Activated T-cell treated with anti-CD3 and anti-CD28 coated beads, Interleukin-2, amount 50 U/mL, for 72 hours (primary cell): ENCODE measurements around the gene CIITA. TPM values are rescaled to one million over a fixed set of nuclear protein-coding genes. Genes with fewer than 3 reads are reported as not detected.
A peak's percentile ranks its signal among the peaks of the same experiment; 100 is the strongest.
"Not testable (repeated sequence)": the region's sequence is repeated elsewhere in the genome, so short reads cannot be mapped to it uniquely, and the experiment has no call there.

Experiments used
- ATAC-seq, 2 donors: fragments of 150-1000 bp; cut with Tn5 transposase; replicated peaks in 1 of 2; 2 replicates each; pipeline ENCODE4 v1.10.0; 2021; ENCODE audit warnings: moderate library complexity in 2 of 2, mild to moderate bottlenecking in 1 of 2
- DNase-seq, 2 donors: peaks; one replicate each; pipeline ENCODE4 v3.0.0; 2021 to 2022; ENCODE audit warnings: mixed read lengths in 1 of 2
- H3K27ac Mint-ChIP-seq: one replicate; pipeline ENCODE4 v1.8.0; 2022; ENCODE audit warnings: mild to moderate bottlenecking, moderate library complexity, mixed read lengths
- H3K27me3 Mint-ChIP-seq: one replicate; pipeline ENCODE4 v1.8.0; 2022; ENCODE audit warnings: low read depth, mixed read lengths
- H3K36me3 Mint-ChIP-seq, 2 donors: one replicate each; pipeline ENCODE4 v1.8.0; 2022; ENCODE audit warnings: mixed read lengths in 2 of 2, mild to moderate bottlenecking in 1 of 2; ENCODE audit not compliant: insufficient read depth in 2 of 2
- H3K4me1 Mint-ChIP-seq: one replicate; pipeline ENCODE4 v1.8.0; 2022; ENCODE audit warnings: low read depth, mixed read lengths
- H3K4me3 Mint-ChIP-seq, 2 donors: one replicate each; pipeline ENCODE4 v1.8.0; 2022; ENCODE audit warnings: mild to moderate bottlenecking in 2 of 2, mixed read lengths in 2 of 2, moderate library complexity in 2 of 2
- H3K9me3 Mint-ChIP-seq, 2 donors: one replicate each; pipeline ENCODE4 v1.8.0; 2022; ENCODE audit warnings: mixed read lengths in 2 of 2
- total RNA-seq, 2 donors: library from RNA; stranded (reverse); gene quantifications; one replicate each; pipeline ENCODE4 v1.2.3, GENCODE V29; 2022

The CIITA gene, protein sequence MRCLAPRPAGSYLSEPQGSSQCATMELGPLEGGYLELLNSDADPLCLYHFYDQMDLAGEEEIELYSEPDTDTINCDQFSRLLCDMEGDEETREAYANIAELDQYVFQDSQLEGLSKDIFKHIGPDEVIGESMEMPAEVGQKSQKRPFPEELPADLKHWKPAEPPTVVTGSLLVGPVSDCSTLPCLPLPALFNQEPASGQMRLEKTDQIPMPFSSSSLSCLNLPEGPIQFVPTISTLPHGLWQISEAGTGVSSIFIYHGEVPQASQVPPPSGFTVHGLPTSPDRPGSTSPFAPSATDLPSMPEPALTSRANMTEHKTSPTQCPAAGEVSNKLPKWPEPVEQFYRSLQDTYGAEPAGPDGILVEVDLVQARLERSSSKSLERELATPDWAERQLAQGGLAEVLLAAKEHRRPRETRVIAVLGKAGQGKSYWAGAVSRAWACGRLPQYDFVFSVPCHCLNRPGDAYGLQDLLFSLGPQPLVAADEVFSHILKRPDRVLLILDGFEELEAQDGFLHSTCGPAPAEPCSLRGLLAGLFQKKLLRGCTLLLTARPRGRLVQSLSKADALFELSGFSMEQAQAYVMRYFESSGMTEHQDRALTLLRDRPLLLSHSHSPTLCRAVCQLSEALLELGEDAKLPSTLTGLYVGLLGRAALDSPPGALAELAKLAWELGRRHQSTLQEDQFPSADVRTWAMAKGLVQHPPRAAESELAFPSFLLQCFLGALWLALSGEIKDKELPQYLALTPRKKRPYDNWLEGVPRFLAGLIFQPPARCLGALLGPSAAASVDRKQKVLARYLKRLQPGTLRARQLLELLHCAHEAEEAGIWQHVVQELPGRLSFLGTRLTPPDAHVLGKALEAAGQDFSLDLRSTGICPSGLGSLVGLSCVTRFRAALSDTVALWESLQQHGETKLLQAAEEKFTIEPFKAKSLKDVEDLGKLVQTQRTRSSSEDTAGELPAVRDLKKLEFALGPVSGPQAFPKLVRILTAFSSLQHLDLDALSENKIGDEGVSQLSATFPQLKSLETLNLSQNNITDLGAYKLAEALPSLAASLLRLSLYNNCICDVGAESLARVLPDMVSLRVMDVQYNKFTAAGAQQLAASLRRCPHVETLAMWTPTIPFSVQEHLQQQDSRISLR
- 1 to 10 TPM; 3.1 to 7.2 TPM for total RNA-seq

DNA sequence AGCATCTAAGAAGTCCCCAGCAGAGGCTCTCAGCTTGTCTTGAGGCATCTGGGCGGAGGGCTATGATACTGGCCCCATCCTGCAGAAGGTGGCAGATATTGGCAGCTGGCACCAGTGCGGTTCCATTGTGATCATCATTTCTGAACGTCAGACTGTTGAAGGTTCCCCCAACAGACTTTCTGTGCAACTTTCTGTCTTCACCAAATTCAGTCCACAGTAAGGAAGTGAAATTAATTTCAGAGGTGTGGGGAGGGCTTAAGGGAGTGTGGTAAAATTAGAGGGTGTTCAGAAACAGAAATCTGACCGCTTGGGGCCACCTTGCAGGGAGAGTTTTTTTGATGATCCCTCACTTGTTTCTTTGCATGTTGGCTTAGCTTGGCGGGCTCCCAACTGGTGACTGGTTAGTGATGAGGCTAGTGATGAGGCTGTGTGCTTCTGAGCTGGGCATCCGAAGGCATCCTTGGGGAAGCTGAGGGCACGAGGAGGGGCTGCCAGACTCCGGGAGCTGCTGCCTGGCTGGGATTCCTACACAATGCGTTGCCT, at the start of gene CIITA:
Gene CIITA, plus strand, starts transcription at position 404 of the 543 bp plus-strand sequence. Its CDS starts 129 bp downstream, at position 533.
- ATAC-seq (peak; percentile 75 to 79), DNase-seq (peak; percentile 81 to 86)
- Mint-ChIP-seq H3K4me1 (peaks cover 83% of the 10 kb centered on the region), H3K4me3 (peak within 1 kb of the TSS; percentile 86 to 93), H3K9me3 (no peaks in the 10 kb centered on the region), H3K27ac (peak within 1 kb of the TSS; percentile 39), H3K27me3 (peaks cover 91% of the 10 kb centered on the region), H3K36me3 (peaks cover 2% of the 10 kb centered on the region in 2 donors)

DNA sequence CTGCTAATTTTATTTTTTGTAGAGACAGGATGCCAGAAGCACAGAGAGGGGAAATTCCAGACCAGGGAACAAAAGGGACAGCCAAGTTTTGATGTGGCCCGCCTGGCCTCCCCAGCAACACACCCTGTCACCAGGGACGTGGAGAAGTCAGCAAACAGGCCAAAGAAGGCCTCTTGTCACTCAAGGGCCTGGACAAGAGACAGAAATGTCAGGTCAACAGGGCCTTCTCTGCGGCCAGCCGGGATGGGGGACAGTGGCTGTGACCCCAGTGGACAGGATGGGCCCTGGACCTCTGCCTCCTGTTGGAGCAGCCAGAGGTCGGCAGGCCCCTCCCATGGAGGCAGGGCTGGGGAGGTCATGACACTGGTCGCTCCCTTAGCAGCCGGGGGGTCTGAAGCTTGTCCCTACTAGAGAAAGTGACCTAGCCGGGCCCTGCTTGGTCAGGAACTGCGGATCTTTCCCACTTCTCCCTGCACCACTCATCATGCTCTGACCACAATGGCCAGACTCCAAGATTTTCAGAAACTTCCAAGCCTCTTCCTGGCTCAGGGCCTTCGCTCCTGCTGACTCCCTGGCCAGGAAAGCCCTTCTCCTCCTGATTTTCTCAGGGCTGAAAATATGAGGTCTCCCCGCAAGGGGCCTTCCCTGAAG, 49.2 kb upstream of the CIITA start:
- no peak overlapping the region for H3K27ac Mint-ChIP-seq
- ATAC-seq, result no peak
- no peaks in the 10 kb centered on the region for H3K36me3 Mint-ChIP-seq
- no peak overlapping the region for H3K4me3 Mint-ChIP-seq
- H3K4me1 Mint-ChIP-seq, result no peaks in the 10 kb centered on the region
- no peak for DNase-seq
- no peaks in the 10 kb centered on the region for H3K9me3 Mint-ChIP-seq
- peaks cover 16% of the 10 kb centered on the region for H3K27me3 Mint-ChIP-seq

DNA sequence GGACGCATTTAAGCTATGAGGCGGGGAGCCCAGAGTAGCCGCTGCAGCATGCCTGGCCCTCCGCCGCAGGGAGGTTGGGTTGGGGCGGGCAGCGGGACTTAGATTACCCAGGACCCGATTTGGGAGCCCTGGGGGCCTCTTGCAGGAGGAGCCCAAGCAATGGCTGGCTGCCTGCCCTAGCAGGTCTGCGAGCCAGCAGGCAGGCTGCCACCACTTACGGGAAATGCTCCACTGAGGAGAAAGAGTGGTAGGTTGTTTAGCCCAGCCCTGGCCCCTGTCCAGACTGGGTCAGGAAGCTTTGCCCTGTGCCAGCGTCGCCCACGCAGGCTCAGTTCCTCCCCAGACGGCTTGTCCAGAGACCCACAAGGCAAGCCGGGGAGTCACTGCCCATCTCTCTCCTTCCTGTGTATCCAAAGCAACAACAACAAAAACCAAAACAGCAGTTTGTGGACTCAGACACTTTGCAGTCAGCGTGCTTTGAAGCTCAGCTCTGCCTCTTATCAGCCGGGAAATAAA, 48.1 kb upstream of the CIITA start:
- H3K27ac Mint-ChIP-seq, result no peak overlapping the region
- no peaks in the 10 kb centered on the region for H3K9me3 Mint-ChIP-seq
- ATAC-seq, result no peak
- no peak overlapping the region for H3K4me3 Mint-ChIP-seq
- peaks cover 16% of the 10 kb centered on the region for H3K27me3 Mint-ChIP-seq
- DNase-seq, result no peak
- H3K4me1 Mint-ChIP-seq, result no peaks in the 10 kb centered on the region
- no peaks in the 10 kb centered on the region for H3K36me3 Mint-ChIP-seq

DNA sequence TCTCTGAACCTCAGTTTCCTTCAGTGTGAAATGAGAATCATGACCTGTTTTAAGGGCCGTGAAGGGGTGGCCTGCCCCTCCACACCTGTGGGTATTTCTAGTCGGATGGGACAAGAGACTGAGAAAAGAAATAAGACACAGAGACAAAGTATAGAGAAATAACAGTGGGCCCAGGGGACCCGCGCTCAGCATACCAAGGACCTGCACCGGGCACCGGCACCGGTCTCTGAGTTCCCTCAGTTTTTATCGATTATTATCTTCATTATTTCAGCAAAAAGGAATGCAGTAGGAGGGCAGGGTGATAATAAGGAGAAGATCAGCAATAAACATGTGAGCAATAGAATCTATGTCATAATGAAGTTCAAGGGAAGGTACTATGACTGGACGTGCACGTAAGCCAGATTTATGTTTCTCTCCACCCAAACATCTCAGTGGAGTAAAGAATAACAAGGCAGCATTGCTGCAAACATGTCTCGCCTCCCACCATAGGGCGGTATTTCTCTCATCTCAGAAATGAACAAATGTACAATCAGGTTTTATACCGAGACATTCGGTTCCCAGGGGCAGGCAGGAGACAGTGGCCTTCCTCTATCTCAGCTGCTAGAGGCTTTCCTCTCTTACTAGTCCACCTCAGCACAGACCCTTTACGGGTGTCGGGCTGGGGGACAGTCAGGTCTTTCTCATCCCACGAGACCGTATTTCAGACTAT, 47.5 kb upstream of the CIITA start:
- not testable (repeated sequence) for H3K9me3 Mint-ChIP-seq, H3K36me3 Mint-ChIP-seq, H3K4me3 Mint-ChIP-seq, H3K27ac Mint-ChIP-seq, ATAC-seq, H3K4me1 Mint-ChIP-seq, DNase-seq
- peaks cover 21% of the 10 kb centered on the region for H3K27me3 Mint-ChIP-seq

DNA sequence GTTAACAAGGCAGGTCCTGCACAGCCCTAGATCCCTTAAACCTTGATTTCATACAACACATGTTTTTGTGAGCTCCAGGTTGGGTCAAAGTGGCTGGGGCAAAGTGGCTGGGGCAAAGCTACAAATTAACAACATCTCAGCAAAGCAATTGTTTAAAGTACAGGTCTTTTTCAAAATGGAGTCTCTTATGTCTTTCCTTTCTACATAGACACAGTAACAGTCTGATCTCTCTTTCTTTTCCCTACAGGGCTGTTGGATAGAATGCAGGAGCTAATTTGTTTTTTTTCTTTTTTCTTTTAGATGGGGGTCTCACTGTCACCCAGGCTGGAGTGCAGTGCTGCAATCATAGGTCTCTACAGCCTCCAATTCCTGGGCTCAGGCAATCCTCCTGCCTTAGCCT, 46.8 kb upstream of the CIITA start:
- peaks cover 25% of the 10 kb centered on the region for H3K27me3 Mint-ChIP-seq

DNA sequence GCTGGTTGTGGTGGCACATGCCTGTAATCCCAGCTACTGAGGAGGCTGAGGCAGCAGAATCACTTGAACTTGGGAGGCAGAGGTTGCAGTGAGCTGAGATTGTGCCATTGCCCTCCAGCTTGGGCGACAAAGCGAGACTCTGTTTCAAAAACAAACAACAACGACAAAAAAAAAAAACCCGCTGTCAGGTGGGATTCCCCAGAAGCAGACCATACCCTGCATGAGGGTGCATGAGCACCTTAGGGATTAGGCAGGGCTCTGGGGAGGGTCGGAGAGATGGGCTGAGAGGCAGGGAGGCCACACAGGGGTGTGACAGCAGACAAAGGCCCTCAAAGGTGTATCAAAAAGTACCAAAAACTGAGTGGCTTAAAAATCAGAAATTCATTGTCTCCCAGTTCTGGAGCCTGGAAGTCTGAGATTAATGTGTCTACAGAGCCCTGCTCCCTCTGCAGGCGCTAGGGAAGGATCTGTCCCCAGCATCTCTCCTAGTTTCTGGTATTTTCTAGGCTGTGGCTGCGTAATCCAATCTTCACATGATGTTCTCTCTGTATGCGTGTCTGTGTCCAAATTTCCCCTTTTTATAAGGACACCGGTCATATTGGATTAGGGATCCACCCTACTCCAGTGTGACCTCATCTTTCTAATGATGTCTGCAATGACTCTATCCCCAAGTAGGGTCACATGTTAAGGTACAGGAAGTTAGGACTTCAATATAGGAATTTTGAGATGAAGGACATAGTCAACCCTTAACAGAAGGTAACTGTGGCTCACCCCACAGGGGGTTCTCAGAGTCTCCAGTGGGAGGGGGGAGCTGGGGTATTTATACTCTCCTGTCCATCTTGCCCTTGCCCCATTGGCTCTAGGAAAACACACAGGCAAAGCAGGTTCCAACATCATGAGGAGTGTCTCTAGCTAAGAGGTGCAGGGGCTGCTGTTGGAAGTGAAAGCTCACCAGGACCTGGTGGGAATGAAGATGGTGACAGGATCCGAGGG, 44.8 kb upstream of the CIITA start:
- Mint-ChIP-seq H3K27ac (no peak overlapping the region), H3K4me3 (no peak overlapping the region), H3K4me1 (peaks cover 16% of the 10 kb centered on the region), H3K27me3 (peaks cover 28% of the 10 kb centered on the region), H3K36me3 (no peaks in the 10 kb centered on the region), H3K9me3 (no peaks in the 10 kb centered on the region)
- no peak for DNase-seq
- ATAC-seq, result no peak

More for the DNA sequence above, 46.8 kb upstream of the CIITA start:
- H3K36me3 Mint-ChIP-seq, H3K27ac Mint-ChIP-seq, H3K4me1 Mint-ChIP-seq, DNase-seq, ATAC-seq, H3K4me3 Mint-ChIP-seq, H3K9me3 Mint-ChIP-seq: not testable (repeated sequence)

DNA sequence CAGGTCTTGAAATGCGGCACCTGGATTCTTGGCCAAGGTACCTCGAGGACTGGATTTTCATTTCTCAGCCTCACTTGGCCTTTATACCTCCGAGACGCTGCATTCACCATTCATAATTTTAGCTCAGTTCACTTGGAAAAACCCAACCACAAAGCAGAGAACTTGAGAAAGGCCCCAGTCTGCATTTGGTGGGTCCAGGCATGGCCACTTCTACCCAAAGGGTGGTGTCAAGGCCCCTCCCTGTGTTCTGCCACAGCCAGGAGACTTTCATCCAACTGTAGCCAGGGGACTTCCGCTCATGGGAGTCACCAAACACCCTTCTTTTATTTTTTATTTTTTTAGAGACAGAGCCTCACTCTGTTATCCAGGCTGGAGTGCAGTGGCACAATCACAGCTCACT, 43.7 kb upstream of the CIITA start:
- no peaks in the 10 kb centered on the region for H3K9me3 Mint-ChIP-seq
- H3K27ac Mint-ChIP-seq, result no peak overlapping the region
- H3K36me3 Mint-ChIP-seq, result no peaks in the 10 kb centered on the region
- H3K4me1 Mint-ChIP-seq, result peaks cover 16% of the 10 kb centered on the region
- no peak overlapping the region for H3K4me3 Mint-ChIP-seq
- peaks cover 37% of the 10 kb centered on the region for H3K27me3 Mint-ChIP-seq
- DNase-seq (no peak), ATAC-seq (no peak)

DNA sequence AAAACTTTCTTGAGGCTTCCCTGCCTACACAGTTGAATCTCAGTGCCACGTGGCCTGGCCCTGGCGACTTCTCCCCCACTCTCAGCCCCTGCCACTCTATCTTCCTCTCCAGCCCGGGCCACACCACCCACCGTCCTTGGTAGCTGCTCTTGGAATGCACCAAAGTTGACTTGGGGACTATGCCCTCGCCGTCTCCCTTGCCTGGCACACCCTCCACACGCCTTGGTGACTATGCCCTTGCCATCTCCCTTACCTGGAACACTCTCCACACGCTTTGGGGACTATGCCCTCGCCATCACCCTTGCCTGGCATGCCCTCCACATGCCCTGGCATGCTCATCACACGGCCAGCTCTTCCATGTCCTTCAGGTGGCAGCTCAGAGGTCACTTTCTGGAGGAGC, 42.9 kb upstream of the CIITA start:
- no peak overlapping the region for H3K4me3 Mint-ChIP-seq
- no peaks in the 10 kb centered on the region for H3K36me3 Mint-ChIP-seq
- H3K4me1 Mint-ChIP-seq, result peaks cover 16% of the 10 kb centered on the region
- no peaks in the 10 kb centered on the region for H3K9me3 Mint-ChIP-seq
- H3K27ac Mint-ChIP-seq, result no peak overlapping the region
- DNase-seq, result no peak
- H3K27me3 Mint-ChIP-seq, result peaks cover 30% of the 10 kb centered on the region
- no peak for ATAC-seq

DNA sequence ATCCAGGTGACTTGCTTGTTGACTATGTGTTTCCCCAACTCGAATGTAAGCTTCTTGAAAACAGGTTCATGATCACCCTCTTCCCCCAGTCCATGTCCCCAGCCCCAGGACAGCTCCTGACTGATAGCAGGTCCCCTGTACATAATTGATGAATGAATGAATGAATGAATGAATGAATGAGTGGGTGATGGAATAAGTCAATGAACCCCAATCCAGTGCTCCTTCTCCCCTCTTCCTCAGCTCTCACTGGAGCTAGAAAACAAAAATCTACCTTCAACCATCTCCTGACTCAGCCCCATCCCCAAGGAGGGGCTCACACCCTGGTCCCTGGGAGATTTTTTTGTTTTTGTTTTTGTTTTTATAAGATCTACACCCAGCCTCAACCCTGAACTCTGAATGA, 42.2 kb upstream of the CIITA start:
- Mint-ChIP-seq H3K9me3 (no peaks in the 10 kb centered on the region), H3K27ac (no peak overlapping the region), H3K4me1 (peaks cover 16% of the 10 kb centered on the region), H3K4me3 (no peak overlapping the region), H3K27me3 (peaks cover 28% of the 10 kb centered on the region), H3K36me3 (no peaks in the 10 kb centered on the region)
- no peak for ATAC-seq
- no peak for DNase-seq

DNA sequence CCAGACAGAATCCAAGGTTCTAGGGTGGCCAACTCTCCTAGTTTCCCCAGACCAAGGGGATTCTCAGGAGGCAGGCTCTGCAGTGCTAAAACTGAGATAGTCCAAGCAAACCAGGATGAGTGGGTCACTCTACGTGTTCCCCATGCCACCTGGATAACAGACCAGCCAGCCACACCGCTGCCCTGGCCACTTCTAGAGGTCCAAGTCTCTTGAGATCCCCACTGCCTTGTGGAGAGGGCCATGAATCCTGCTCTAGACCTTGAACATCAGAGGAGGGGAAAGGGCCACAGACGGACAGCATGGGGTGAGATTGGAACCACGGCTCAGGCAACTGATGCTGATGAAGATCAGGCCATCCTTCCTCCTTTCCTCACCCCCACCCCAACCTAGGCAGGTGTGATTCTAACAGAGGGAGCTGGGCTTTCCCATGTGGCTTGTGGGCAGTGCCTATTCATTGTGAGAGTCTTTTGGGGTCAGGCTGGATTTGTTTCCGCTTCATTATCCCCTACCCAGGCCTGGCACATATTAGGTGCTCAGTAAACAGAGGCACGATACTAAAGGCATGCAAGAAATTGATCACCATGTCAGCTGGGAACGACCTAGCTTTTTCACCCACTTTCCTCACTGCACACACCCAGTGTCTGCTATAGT, 41.6 kb upstream of the CIITA start:
- Mint-ChIP-seq H3K4me1 (peaks cover 16% of the 10 kb centered on the region), H3K9me3 (no peaks in the 10 kb centered on the region), H3K27ac (no peak overlapping the region), H3K36me3 (no peaks in the 10 kb centered on the region), H3K27me3 (peaks cover 23% of the 10 kb centered on the region), H3K4me3 (no peak overlapping the region)
- DNase-seq (peak; percentile 59 to 63), ATAC-seq (peak; percentile 81 to 90)
